ENCODE data around the gene PEAK3. TPM values are rescaled to one million over a fixed set of nuclear protein-coding genes. Genes with fewer than 3 reads are reported as not detected.

PEAK3 gene
- total RNA-seq, 2 experiments from 2014 or later: not detected

GRCh38 chr19:2243274-2244124 is 38.5 kb downstream of the PEAK3 start:
- ChIA-PET CTCF (interaction anchor here (7.8 kb wide), 1 partner anchor 17 kb away, joined by 58 read pairs; no protein-coding TSS in a partner anchor), POLR2A (no interaction called here)
- no peak overlapping the region for H3K27ac Mint-ChIP-seq
- peaks cover 40% of the 10 kb centered on the region for H3K4me1 Mint-ChIP-seq (ENCODE audit: low read depth)
- H3K4me3 Mint-ChIP-seq: no peak overlapping the region
- no peaks in the 10 kb centered on the region for H3K27me3 Mint-ChIP-seq
- DNase-seq: no peak
- peaks cover 52% of the 10 kb centered on the region for H3K36me3 Mint-ChIP-seq
- intact Hi-C loops (cut with micrococcal nuclease): no loop called here
- H3K9me3 Mint-ChIP-seq: no peaks in the 10 kb centered on the region

GRCh38 chr19:2242816-2243215 is 39.2 kb downstream of the PEAK3 start:
- ChIA-PET POLR2A (no interaction called here), CTCF (interaction anchor here (7.8 kb wide), 1 partner anchor 18 kb away, joined by 58 read pairs; no protein-coding TSS in a partner anchor)
- intact Hi-C loops (cut with micrococcal nuclease): no loop called here
- Mint-ChIP-seq H3K4me3 (no peak overlapping the region), H3K36me3 (peaks cover 59% of the 10 kb centered on the region), H3K4me1 (ENCODE audit: low read depth) (peaks cover 47% of the 10 kb centered on the region), H3K27me3 (no peaks in the 10 kb centered on the region), H3K27ac (no peak overlapping the region), H3K9me3 (no peaks in the 10 kb centered on the region)
- no peak for DNase-seq

- no peak for DNase-seq
- ChIA-PET POLR2A (interaction anchor here (1.2 kb wide), 1 partner anchor 18 kb away, joined by 3 read pairs; no protein-coding TSS in a partner anchor), CTCF (interaction anchor here (0.7 to 7.8 kb wide), 2 partner anchors 19 to 86 kb away, joined by 3 to 58 read pairs; no protein-coding TSS in a partner anchor)
- Mint-ChIP-seq H3K9me3 (no peaks in the 10 kb centered on the region), H3K4me3 (no peak overlapping the region), H3K27ac (no peak overlapping the region), H3K36me3 (peaks cover 64% of the 10 kb centered on the region), H3K4me1 (ENCODE audit: low read depth) (peaks cover 50% of the 10 kb centered on the region), H3K27me3 (no peaks in the 10 kb centered on the region)
- intact Hi-C loops (cut with micrococcal nuclease): no loop called here
These were observed 39.9 kb downstream of the PEAK3 start for GRCh38 chr19:2242092-2242537.

- peaks cover 64% of the 10 kb centered on the region for H3K36me3 Mint-ChIP-seq
- peak overlapping the region; percentile 97 for H3K4me3 Mint-ChIP-seq
- H3K27me3 Mint-ChIP-seq: peaks cover 4% of the 10 kb centered on the region
- peak overlapping the region; percentile 39 for H3K27ac Mint-ChIP-seq
- intact Hi-C loops (cut with micrococcal nuclease): no loop called here
- POLR2A ChIA-PET: interaction anchor here (1.2 to 2.3 kb wide), 4 partner anchors 19 to 89 kb away, joined by 3 to 10 read pairs (median 4); partner anchors contain the start of gene AP3D1
- no peak for DNase-seq
- peaks cover 50% of the 10 kb centered on the region for H3K4me1 Mint-ChIP-seq (ENCODE audit: low read depth)
- CTCF ChIA-PET: interaction anchor here (0.6 to 7.8 kb wide), 7 partner anchors 11 to 370 kb away, joined by 3 to 58 read pairs (median 5); no protein-coding TSS in a partner anchor
- H3K9me3 Mint-ChIP-seq: no peaks in the 10 kb centered on the region
These were observed 40.9 kb downstream of the PEAK3 start for GRCh38 chr19:2240881-2241760.

- Mint-ChIP-seq H3K4me1 (ENCODE audit: low read depth) (peaks cover 53% of the 10 kb centered on the region), H3K36me3 (peaks cover 58% of the 10 kb centered on the region), H3K27me3 (peaks cover 4% of the 10 kb centered on the region), H3K9me3 (no peaks in the 10 kb centered on the region), H3K27ac (peak overlapping the region; percentile 95), H3K4me3 (peak overlapping the region; percentile 97)
- ChIA-PET POLR2A (interaction anchor here (1.0 to 2.3 kb wide), 5 partner anchors 11 to 88 kb away, joined by 3 to 10 read pairs (median 4); partner anchors contain the start of gene AP3D1), CTCF (interaction anchor here (0.6 to 7.8 kb wide), 10 partner anchors 12 to 371 kb away, joined by 3 to 58 read pairs (median 4); no protein-coding TSS in a partner anchor)
- peak; percentile 50 for DNase-seq
- intact Hi-C loops (cut with micrococcal nuclease): loop anchor here (5.0 kb wide), 1 partner anchor 88 kb away; the partner anchor contains the start of gene AP3D1
These were observed 41.9 kb downstream of the PEAK3 start for GRCh38 chr19:2239771-2240770.

GRCh38 chr19:2239173-2239572 is 42.8 kb downstream of the PEAK3 start:
- Mint-ChIP-seq H3K9me3 (no peaks in the 10 kb centered on the region), H3K27ac (peak overlapping the region; percentile 95), H3K27me3 (peaks cover 4% of the 10 kb centered on the region), H3K4me3 (peak overlapping the region; percentile 97), H3K4me1 (ENCODE audit: low read depth) (peaks cover 61% of the 10 kb centered on the region), H3K36me3 (peaks cover 52% of the 10 kb centered on the region)
- ChIA-PET CTCF (interaction anchor here (1.1 to 7.8 kb wide), 7 partner anchors 12 to 155 kb away, joined by 3 to 58 read pairs (median 4); no protein-coding TSS in a partner anchor), POLR2A (interaction anchor here (1.0 to 2.3 kb wide), 4 partner anchors 12 to 197 kb away, joined by 3 to 10 read pairs (median 5); no protein-coding TSS in a partner anchor)
- no peak for DNase-seq
- intact Hi-C loops (cut with micrococcal nuclease): loop anchor here (5.0 kb wide), 1 partner anchor 87 kb away; the partner anchor contains the start of gene AP3D1

- Mint-ChIP-seq H3K36me3 (peaks cover 59% of the 10 kb centered on the region), H3K27me3 (peaks cover 4% of the 10 kb centered on the region), H3K4me1 (ENCODE audit: low read depth) (peaks cover 65% of the 10 kb centered on the region), H3K4me3 (peak overlapping the region; percentile 97), H3K27ac (peak overlapping the region; percentile 95), H3K9me3 (no peaks in the 10 kb centered on the region)
- POLR2A ChIA-PET: interaction anchor here (0.9 to 1.4 kb wide), 8 partner anchors 13 to 195 kb away, joined by 3 to 6 read pairs (median 4); no protein-coding TSS in a partner anchor
- DNase-seq: no peak
- CTCF ChIA-PET: interaction anchor here (1.7 to 7.8 kb wide), 4 partner anchors 23 to 82 kb away, joined by 4 to 58 read pairs (median 26); no protein-coding TSS in a partner anchor
- intact Hi-C loops (cut with micrococcal nuclease): loop anchor here (5.0 kb wide), 1 partner anchor 86 kb away; the partner anchor contains the start of gene AP3D1
These were observed 44.2 kb downstream of the PEAK3 start for GRCh38 chr19:2237869-2238153.

- Mint-ChIP-seq H3K27ac (peak overlapping the region; percentile 95), H3K9me3 (no peaks in the 10 kb centered on the region)
These were observed 44.7 kb downstream of the PEAK3 start for GRCh38 chr19:2237051-2237868.

GRCh38 chr19:2236314-2237050 is 45.5 kb downstream of the PEAK3 start, which contains the start of the genes PLEKHJ1 and SF3A2:
PLEKHJ1 (minus strand) TSS chr19:2236329; CDS start chr19:2236248, 81 bp downstream.
SF3A2 (plus strand) TSS chr19:2236824; CDS start chr19:2243419, 6,595 bp downstream.
- CTCF ChIA-PET: interaction anchor here (0.6 to 7.8 kb wide), 6 partner anchors 24 to 105 kb away, joined by 3 to 58 read pairs (median 6); no protein-coding TSS in a partner anchor
- H3K4me1 Mint-ChIP-seq (ENCODE audit: low read depth): peaks cover 59% of the 10 kb centered on the region
- intact Hi-C loops (cut with micrococcal nuclease): loop anchor here (1.0 to 5.0 kb wide), 8 partner anchors 22 to 191 kb away; partner anchors contain the start of genes AP3D1, DOT1L, LSM7 and SPPL2B

More at GRCh38 chr19:2237051-2237868, 44.7 kb downstream of the PEAK3 start:
- intact Hi-C loops (cut with micrococcal nuclease): loop anchor here (5.0 kb wide), 1 partner anchor 85 kb away; the partner anchor contains the start of gene AP3D1
- Mint-ChIP-seq H3K36me3 (peaks cover 57% of the 10 kb centered on the region), H3K4me3 (peak overlapping the region; percentile 97), H3K4me1 (ENCODE audit: low read depth) (peaks cover 64% of the 10 kb centered on the region), H3K27me3 (peaks cover 4% of the 10 kb centered on the region)
- ChIA-PET POLR2A (interaction anchor here (0.9 to 1.4 kb wide), 7 partner anchors 14 to 87 kb away, joined by 3 to 6 read pairs (median 4); no protein-coding TSS in a partner anchor), CTCF (interaction anchor here (1.7 to 7.8 kb wide), 4 partner anchors 24 to 81 kb away, joined by 4 to 58 read pairs (median 26); no protein-coding TSS in a partner anchor)
- no peak for DNase-seq

More at GRCh38 chr19:2236314-2237050, 45.5 kb downstream of the PEAK3 start, which contains the start of the genes PLEKHJ1 and SF3A2:
- POLR2A ChIA-PET: interaction anchor here (0.6 to 1.5 kb wide), 8 partner anchors 10 to 220 kb away, joined by 3 to 11 read pairs (median 4); partner anchors contain the start of gene LMNB2
- H3K4me3 Mint-ChIP-seq: peak within 1 kb of the TSS; percentile 97
- DNase-seq: peak; percentile 99
- H3K27ac Mint-ChIP-seq: peak within 1 kb of the TSS; percentile 95
- peaks cover 55% of the 10 kb centered on the region for H3K36me3 Mint-ChIP-seq
- no peaks in the 10 kb centered on the region for H3K9me3 Mint-ChIP-seq
- H3K27me3 Mint-ChIP-seq: peaks cover 4% of the 10 kb centered on the region
